ENCODE data around the gene TRAK1. TPM values are rescaled to one million over a fixed set of nuclear protein-coding genes. Genes with fewer than 3 reads are reported as not detected.

TRAK1 gene
- total and polyA plus RNA-seq, 2 experiments from 2014 or later: 19.0 to 28.8 TPM

DNA sequence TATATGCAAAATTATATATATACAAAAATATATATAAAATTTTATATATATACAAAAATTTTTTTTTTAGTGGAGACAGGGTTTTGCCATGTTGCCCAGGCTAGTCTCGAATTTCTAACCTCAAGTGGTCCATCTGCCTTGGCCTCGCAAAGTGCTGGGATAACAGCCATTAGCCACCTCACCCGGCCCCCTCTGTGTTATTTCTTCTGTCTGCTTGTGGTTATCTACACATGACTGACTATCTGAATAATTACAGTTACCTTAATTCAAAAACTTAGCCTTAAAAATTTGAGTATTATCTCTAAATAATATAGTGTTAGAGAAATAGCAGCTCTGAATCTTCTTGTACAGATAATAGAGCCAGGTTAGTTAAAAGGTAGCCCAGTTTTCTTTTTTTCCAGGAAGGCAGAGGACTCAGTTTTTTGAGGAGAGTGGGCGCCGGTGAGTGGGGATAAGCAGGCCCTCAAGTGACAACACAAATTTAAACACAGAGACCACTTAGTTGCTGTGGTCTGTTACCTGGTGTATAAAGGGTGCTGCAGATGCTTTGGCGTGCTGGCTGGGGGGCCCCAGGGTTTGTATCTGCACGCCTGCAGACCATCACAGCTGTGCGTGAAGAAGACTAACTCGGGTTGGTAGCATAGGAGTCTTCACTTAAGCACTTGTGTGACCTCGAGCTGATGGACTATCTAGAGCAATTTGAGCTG, 83.7 kb downstream of the TRAK1 start:
- Histone ChIP-seq H3K4me2 (no peak overlapping the region), H3K36me3 (replicated peaks; ENCODE audit: insufficient read depth, low read depth) (no peaks in the 10 kb centered on the region), H4K20me1 (ENCODE audit: insufficient read depth, poor library complexity, severe bottlenecking) (no peaks in the 10 kb centered on the region), H3K9me3 (ENCODE audit: low read depth) (no peaks in the 10 kb centered on the region), H3K4me3 (no peak overlapping the region), H3K27ac (no peak overlapping the region), H3K9me2 (replicated peaks; ENCODE audit: insufficient read depth) (no peaks in the 10 kb centered on the region), H3K79me2 (peaks cover 70% of the 10 kb centered on the region), H3K27me3 (no peaks in the 10 kb centered on the region), H3K4me1 (ENCODE audit: insufficient read depth) (peaks cover 12% of the 10 kb centered on the region), H2AFZ (no peak overlapping the region)
- WGBS (ENCODE audit: low lambda C conversion rate, missing lambda C conversion rate): 68% methylated on average over 10 of the region's 10 CpGs
- DNase-seq (ENCODE audit: low spot score): no peak
- TF ChIP-seq EZH2phosphoT487 (IDR thresholded peaks at IDR 0.05; ENCODE audit: low read depth, severe bottlenecking, unreplicated experiment): no peak
- no peak for TF ChIP-seq EZH2 (IDR thresholded peaks at IDR 0.05; ENCODE audit: borderline replicate concordance)
- TF ChIP-seq, protein P1, sequence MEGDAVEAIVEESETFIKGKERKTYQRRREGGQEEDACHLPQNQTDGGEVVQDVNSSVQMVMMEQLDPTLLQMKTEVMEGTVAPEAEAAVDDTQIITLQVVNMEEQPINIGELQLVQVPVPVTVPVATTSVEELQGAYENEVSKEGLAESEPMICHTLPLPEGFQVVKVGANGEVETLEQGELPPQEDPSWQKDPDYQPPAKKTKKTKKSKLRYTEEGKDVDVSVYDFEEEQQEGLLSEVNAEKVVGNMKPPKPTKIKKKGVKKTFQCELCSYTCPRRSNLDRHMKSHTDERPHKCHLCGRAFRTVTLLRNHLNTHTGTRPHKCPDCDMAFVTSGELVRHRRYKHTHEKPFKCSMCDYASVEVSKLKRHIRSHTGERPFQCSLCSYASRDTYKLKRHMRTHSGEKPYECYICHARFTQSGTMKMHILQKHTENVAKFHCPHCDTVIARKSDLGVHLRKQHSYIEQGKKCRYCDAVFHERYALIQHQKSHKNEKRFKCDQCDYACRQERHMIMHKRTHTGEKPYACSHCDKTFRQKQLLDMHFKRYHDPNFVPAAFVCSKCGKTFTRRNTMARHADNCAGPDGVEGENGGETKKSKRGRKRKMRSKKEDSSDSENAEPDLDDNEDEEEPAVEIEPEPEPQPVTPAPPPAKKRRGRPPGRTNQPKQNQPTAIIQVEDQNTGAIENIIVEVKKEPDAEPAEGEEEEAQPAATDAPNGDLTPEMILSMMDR (IDR thresholded peaks at IDR 0.05; ENCODE audit: poor library complexity): no peak

DNA sequence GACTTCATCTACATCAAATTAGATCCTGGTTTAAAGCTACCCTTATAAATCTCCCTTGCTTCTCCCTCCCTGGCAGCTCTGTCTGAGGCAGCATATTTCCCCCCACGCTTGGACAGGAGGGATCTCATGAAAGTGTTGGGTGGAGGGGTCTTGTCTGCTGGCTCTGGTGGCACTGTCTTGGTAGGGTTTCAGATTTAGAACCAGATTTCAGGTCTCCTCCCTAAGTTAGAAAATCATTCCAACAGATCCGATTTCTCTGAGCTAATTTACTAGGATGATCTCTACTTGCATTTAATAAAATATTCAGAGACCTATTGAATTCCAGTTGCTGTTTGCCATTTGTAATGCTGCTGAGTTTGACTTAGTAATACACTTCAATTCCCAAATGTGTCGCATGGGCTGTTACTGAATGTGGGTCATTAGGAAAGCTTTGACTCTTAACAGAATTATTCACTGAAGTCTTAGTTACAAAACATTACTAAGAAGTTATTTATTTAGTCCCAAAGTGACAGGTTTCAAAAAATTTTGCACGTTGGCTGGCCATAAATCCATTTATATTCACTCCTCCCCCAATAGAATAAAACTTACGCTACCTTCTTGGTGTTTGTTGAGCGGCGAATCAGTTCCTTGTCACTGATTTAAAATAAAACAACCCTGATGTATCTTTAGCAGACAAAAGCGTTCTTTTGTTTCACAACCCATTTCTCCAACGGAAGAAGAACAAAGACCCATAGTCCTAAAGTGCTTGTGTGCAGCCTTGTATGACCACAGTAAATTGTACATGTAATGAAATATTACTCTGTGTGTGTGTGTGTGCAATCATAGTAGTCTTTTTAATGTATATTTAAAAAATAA, 84.5 kb downstream of the TRAK1 start:
- H3K79me2 ChIP-seq: peaks cover 69% of the 10 kb centered on the region
- no peaks in the 10 kb centered on the region for H3K27me3 ChIP-seq
- no peak overlapping the region for H3K4me2 ChIP-seq
- TF ChIP-seq EZH2phosphoT487 (IDR thresholded peaks at IDR 0.05; ENCODE audit: low read depth, severe bottlenecking, unreplicated experiment) (no peak), EZH2 (IDR thresholded peaks at IDR 0.05; ENCODE audit: borderline replicate concordance) (no peak)
- TF ChIP-seq, protein P1 (IDR thresholded peaks at IDR 0.05; ENCODE audit: poor library complexity): no peak
- H3K9me2 ChIP-seq (replicated peaks; ENCODE audit: insufficient read depth): no peaks in the 10 kb centered on the region
- H3K9me3 ChIP-seq (ENCODE audit: low read depth): no peaks in the 10 kb centered on the region
- no peak overlapping the region for H3K27ac ChIP-seq
- no peak overlapping the region for H2AFZ ChIP-seq
- DNase-seq (ENCODE audit: low spot score): no peak
- WGBS (ENCODE audit: low lambda C conversion rate, missing lambda C conversion rate): 92% methylated on average over 9 of the region's 9 CpGs
- peaks cover 13% of the 10 kb centered on the region for H3K4me1 ChIP-seq (ENCODE audit: insufficient read depth)
- H4K20me1 ChIP-seq (ENCODE audit: insufficient read depth, poor library complexity, severe bottlenecking): no peaks in the 10 kb centered on the region
- no peak overlapping the region for H3K4me3 ChIP-seq
- H3K36me3 ChIP-seq (replicated peaks; ENCODE audit: insufficient read depth, low read depth): no peaks in the 10 kb centered on the region

DNA sequence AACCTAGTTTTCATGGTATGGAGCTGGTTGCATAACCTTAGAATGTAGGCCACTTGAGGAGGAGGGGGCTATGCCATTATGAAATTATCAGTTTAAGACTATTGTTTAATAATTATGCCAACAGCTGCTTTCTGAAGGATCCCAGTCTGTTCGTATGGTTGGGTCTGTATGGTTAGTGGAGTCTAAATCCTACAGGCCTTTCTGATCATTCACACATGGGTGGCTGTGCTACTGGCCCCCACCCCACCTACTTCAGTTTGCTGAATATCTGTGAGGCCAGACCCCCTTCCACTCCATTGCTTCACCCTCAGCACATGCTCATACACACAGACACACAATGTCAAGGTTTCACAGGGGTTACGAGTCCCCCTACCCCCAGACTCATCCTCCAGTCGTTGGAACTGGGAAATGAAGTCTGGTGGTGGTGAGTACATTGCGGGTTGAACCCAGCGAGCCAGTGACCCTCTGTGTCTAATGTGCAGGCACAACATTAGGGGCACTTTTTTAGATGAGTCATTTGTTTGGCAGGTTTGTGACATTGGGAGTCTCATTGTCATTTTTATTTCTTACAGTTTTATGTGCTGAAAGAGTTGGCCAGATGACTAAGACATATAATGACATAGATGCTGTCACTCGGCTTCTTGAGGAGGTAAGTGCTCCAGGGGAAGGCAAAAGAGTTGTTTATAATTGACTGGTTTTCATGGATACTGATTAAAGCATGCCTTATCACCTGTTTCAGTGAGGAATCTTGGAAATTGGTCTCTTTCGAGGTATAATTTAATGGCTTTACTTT, 85.3 kb downstream of the TRAK1 start:
- WGBS (ENCODE audit: low lambda C conversion rate, missing lambda C conversion rate): 88% methylated on average over 7 of the region's 7 CpGs
- Histone ChIP-seq H4K20me1 (ENCODE audit: insufficient read depth, poor library complexity, severe bottlenecking) (no peaks in the 10 kb centered on the region), H3K36me3 (replicated peaks; ENCODE audit: insufficient read depth, low read depth) (no peaks in the 10 kb centered on the region), H3K79me2 (peaks cover 71% of the 10 kb centered on the region), H3K27ac (no peak overlapping the region), H3K4me2 (no peak overlapping the region), H3K9me3 (ENCODE audit: low read depth) (no peaks in the 10 kb centered on the region), H3K27me3 (no peaks in the 10 kb centered on the region), H3K4me1 (ENCODE audit: insufficient read depth) (peaks cover 19% of the 10 kb centered on the region), H3K9me2 (replicated peaks; ENCODE audit: insufficient read depth) (no peaks in the 10 kb centered on the region), H3K4me3 (no peak overlapping the region), H2AFZ (no peak overlapping the region)
- no peak for DNase-seq (ENCODE audit: low spot score)
- TF ChIP-seq EZH2 (IDR thresholded peaks at IDR 0.05; ENCODE audit: borderline replicate concordance) (no peak), EZH2phosphoT487 (IDR thresholded peaks at IDR 0.05; ENCODE audit: low read depth, severe bottlenecking, unreplicated experiment) (no peak)
- TF ChIP-seq, protein P1 (IDR thresholded peaks at IDR 0.05; ENCODE audit: poor library complexity): no peak
